ENCODE results near the gene PTK7.

Gene PTK7

DNA sequence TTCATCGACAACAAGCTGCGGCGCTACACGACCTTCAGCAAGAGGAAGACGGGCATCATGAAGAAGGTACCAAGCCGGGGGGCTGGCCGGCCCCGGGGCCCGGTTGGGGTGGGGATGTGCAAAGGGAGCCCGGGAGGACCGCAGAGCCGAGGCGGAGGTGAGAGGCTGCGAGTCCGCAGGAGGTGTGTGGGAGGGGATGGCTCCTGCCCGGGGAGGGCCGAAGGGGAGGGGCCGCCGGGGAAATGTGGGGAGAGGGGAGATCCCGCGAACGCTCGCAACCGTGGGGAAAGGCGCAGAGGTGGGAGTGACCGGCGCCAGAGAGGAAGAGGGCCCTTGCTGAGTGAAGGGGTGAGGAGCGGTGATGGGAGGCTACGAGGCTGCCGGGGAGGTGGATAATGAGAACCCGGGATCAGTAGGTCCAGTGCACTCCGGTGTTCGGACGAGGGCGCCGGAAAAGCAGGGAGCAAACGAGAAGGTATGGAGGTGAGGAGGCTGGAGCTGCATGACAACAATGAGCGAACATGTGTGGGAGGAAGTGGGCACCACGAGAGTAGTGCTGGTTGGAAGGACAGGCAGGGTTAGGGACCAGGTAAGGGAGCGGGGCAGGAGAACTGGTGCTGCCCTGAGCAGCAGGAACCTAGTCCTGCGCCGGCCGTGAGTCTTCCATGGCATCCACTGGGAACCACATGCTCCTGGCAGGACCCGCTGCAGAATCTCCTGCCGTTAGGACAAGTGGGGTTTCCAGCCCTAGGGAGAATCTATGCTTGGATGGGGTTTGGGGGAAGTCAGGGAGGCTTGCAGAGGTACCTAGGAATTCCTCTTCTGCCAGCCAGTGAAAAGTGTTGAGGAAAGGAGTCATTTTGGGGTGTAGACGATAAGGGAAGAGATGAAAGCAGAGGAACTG is 96.2 kb downstream of the PTK7 start:
- Histone ChIP-seq H3K36me3 (ENCODE audit: control insufficient read depth, insufficient read depth, low read length) (peaks cover 12% of the 10 kb centered on the region), H3K4me1 (ENCODE audit: control insufficient read depth, insufficient read depth, low read length) (peaks cover 10% of the 10 kb centered on the region), H3K27me3 (ENCODE audit: control insufficient read depth, insufficient read depth, low read length) (peaks cover 10% of the 10 kb centered on the region), H3K4me3 (ENCODE audit: low read depth, low read length) (peak overlapping the region; percentile 91), H3K9ac (ENCODE audit: low read depth, low read length) (peak overlapping the region; percentile 65), H3K9me3 (ENCODE audit: control insufficient read depth, insufficient read depth, low read length) (no peaks in the 10 kb centered on the region)

DNA sequence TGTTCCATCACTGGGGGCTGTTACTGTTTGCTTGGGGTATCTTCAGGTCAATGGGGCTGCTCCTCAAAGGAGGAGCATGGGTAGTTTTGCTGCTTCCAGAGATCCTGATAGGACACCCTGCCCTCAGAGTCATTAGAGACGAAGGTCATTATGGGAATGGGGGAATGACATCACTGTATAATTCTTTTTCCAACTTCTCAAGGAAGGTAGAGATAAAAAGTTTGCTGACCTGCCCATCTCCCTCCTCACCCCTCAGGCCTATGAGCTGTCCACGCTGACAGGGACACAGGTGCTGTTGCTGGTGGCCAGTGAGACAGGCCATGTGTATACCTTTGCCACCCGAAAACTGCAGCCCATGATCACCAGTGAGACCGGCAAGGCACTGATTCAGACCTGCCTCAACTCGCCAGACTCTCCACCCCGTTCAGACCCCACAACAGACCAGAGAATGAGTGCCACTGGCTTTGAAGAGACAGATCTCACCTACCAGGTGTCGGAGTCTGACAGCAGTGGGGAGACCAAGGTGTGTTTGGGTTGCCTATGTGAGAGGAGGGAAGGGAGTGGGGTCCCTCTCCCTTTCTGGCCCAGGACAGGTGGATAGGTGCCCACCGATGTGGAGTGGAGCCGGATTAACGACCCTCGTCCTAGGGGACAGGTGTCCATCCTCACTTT is 97.6 kb downstream of the PTK7 start:
- Histone ChIP-seq H3K9me3 (ENCODE audit: control insufficient read depth, insufficient read depth, low read length) (no peaks in the 10 kb centered on the region), H3K27me3 (ENCODE audit: control insufficient read depth, insufficient read depth, low read length) (peaks cover 10% of the 10 kb centered on the region), H3K4me3 (ENCODE audit: low read depth, low read length) (peak overlapping the region; percentile 42), H3K9ac (ENCODE audit: low read depth, low read length) (no peak overlapping the region), H3K36me3 (ENCODE audit: control insufficient read depth, insufficient read depth, low read length) (peaks cover 22% of the 10 kb centered on the region), H3K4me1 (ENCODE audit: control insufficient read depth, insufficient read depth, low read length) (peaks cover 10% of the 10 kb centered on the region)

DNA sequence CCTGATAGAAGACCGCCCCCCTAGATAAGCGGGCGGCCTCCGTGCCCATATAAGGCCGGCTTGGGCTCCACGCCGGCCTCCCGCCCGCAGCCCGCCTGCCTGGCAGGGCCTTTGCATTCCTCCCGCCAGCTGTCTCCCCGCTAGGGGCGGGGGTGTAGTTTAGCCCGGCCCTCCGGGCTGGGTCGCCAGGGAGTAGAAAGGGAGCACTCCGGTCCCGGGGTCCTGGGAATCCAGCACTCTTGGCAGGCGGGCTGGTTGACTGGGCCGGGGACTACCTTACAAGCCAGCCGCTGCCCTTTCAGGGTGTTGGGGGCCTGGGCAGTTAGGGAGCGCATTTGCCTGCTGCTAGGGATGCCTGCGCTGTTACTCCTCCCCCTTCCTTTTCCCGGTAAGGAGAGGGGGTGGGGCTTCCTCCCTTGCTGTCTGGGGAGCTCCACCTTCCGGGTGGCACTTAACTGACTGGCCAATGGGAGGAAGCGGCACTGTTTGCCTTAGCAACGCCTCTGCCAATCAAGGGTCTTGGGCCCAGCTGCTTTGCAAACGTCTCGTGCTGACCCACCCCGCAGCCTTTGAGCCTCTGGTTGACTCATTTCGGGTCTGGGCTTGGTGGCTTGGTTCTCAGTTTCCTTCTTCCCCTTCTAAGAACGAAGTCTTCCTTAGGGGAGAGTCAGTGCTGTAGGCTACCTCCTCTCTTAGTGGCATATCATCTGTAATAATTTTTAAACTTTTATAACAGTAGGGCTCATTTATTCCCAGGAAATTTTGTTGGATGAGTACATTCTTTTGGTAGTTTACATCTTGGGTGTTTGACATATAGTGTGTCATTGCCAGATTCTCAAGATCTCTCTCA is 98.4 kb downstream of the PTK7 start:
- Histone ChIP-seq H3K27me3 (ENCODE audit: control insufficient read depth, insufficient read depth, low read length) (peaks cover 10% of the 10 kb centered on the region), H3K36me3 (ENCODE audit: control insufficient read depth, insufficient read depth, low read length) (peaks cover 29% of the 10 kb centered on the region), H3K9ac (ENCODE audit: low read depth, low read length) (no peak overlapping the region), H3K4me3 (ENCODE audit: low read depth, low read length) (peak overlapping the region; percentile 42), H3K9me3 (ENCODE audit: control insufficient read depth, insufficient read depth, low read length) (no peaks in the 10 kb centered on the region), H3K4me1 (ENCODE audit: control insufficient read depth, insufficient read depth, low read length) (peaks cover 10% of the 10 kb centered on the region)

DNA sequence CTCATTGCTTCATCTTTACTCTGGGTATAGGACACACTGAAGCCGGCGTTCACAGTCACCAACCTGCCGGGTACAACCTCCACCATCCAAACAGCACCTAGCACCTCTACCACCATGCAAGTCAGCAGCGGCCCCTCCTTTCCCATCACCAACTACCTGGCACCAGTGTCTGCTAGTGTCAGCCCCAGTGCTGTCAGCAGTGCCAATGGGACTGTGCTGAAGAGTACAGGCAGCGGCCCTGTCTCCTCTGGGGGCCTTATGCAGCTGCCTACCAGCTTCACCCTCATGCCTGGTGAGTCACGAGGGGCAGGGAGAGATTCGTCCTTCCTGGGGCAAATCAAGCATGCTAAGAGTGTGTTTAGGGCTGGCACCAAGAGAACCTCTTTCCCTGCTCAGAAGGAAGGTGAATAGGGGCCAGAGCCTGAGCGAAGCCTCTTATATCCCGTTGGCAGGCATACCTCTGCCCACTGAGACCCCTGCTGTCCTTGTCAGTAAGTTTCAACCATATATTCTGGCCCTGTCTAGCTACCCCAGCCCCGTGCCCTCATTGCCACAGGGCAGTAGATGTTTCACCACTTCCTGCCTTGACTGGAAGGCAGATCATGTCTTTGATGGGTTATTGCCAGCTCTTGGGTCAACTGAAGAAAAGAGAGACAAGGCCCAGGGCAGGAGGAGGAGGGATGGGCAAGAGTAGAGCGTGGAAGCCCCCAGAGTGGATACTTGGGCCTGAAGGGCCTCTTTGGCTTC is 99.7 kb downstream of the PTK7 start:
- Histone ChIP-seq H3K4me3 (ENCODE audit: low read depth, low read length) (no peak overlapping the region), H3K27me3 (ENCODE audit: control insufficient read depth, insufficient read depth, low read length) (peaks cover 10% of the 10 kb centered on the region), H3K4me1 (ENCODE audit: control insufficient read depth, insufficient read depth, low read length) (peaks cover 10% of the 10 kb centered on the region), H3K36me3 (ENCODE audit: control insufficient read depth, insufficient read depth, low read length) (peaks cover 29% of the 10 kb centered on the region), H3K9me3 (ENCODE audit: control insufficient read depth, insufficient read depth, low read length) (no peaks in the 10 kb centered on the region), H3K9ac (ENCODE audit: low read depth, low read length) (no peak overlapping the region)

DNA sequence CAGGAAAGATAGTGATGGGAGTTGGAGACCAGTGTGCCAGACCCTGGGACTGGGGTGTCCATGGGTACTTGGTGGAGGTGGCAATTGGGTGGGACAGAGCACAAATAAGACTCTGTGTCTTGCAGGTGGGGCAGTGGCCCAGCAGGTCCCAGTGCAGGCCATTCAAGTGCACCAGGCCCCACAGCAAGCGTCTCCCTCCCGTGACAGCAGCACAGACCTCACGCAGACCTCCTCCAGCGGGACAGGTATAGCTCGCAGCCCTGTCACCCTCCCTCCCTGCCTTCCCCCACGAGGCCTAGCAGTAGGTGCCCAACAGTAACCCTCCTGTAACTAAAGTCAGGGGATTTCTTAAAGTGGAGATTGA is 100.3 kb downstream of the PTK7 start:
- Histone ChIP-seq H3K4me3 (ENCODE audit: low read depth, low read length) (no peak overlapping the region), H3K36me3 (ENCODE audit: control insufficient read depth, insufficient read depth, low read length) (peaks cover 29% of the 10 kb centered on the region), H3K9ac (ENCODE audit: low read depth, low read length) (no peak overlapping the region), H3K4me1 (ENCODE audit: control insufficient read depth, insufficient read depth, low read length) (peaks cover 12% of the 10 kb centered on the region), H3K27me3 (ENCODE audit: control insufficient read depth, insufficient read depth, low read length) (peaks cover 10% of the 10 kb centered on the region), H3K9me3 (ENCODE audit: control insufficient read depth, insufficient read depth, low read length) (no peaks in the 10 kb centered on the region)

DNA sequence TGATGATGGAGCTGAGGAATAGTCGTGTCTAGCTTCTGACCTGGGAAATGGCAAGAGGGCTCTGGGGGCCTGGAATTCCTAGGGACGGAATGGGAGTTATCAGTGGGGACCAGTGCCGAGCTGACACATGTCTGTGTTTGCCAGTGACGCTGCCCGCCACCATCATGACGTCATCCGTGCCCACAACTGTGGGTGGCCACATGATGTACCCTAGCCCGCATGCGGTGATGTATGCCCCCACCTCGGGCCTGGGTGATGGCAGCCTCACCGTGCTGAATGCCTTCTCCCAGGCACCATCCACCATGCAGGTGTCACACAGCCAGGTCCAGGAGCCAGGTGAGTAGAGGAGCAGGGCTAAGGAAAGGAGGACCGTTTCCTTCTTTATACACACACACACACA is 102.0 kb downstream of the PTK7 start:
- peaks cover 13% of the 10 kb centered on the region for H3K4me1 ChIP-seq (ENCODE audit: control insufficient read depth, insufficient read depth, low read length)
- H3K4me3 ChIP-seq (ENCODE audit: low read depth, low read length): no peak overlapping the region
- no peaks in the 10 kb centered on the region for H3K9me3 ChIP-seq (ENCODE audit: control insufficient read depth, insufficient read depth, low read length)
- peaks cover 29% of the 10 kb centered on the region for H3K36me3 ChIP-seq (ENCODE audit: control insufficient read depth, insufficient read depth, low read length)
- peaks cover 2% of the 10 kb centered on the region for H3K27me3 ChIP-seq (ENCODE audit: control insufficient read depth, insufficient read depth, low read length)
- H3K9ac ChIP-seq (ENCODE audit: low read depth, low read length): no peak overlapping the region

DNA sequence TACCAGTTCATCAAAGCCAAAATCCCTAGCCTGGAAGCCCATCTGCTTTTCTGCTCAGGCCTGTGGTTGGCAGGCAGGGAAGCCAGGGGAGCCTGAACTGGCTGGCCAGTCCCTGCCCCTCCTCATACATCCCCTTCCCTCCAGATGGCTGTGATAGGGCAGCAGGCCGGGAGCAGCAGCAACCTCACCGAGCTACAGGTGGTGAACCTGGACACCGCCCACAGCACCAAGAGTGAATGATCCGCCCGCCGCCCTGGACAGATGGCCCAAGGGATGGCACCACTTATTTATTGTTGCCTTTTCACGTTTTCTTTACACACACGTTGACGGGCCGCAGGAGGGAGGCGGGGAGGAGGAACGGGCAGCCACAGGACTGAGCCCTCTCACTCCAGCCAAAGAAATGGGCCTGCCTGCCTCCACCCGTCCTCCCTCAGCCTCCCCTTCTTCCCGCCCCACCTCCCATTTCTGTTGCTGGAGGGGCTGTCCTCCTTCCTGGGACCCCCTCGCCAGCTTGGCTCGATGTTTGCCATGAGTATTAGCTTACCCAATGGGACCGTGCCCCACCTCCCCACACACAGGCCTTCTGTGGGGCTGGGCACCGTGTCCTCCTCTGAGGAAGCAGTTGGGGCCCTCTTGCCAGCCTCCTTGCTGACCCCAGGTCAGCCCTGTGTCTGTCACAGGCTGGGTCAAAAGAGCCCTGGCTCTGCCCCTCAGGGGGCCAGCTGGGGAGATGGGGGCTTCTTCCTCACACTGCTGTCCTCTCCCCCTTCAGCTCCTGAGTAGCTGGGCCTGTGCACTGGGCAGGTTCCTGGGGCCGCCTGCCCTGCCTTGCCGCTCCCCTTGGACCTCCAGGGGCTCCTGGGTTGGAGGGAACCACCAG is 103.1 kb downstream of the PTK7 start:
- H3K4me1 ChIP-seq (ENCODE audit: control insufficient read depth, insufficient read depth, low read length): peaks cover 8% of the 10 kb centered on the region
- H3K27me3 ChIP-seq (ENCODE audit: control insufficient read depth, insufficient read depth, low read length): no peaks in the 10 kb centered on the region
- no peak overlapping the region for H3K4me3 ChIP-seq (ENCODE audit: low read depth, low read length)
- no peak overlapping the region for H3K9ac ChIP-seq (ENCODE audit: low read depth, low read length)
- H3K36me3 ChIP-seq (ENCODE audit: control insufficient read depth, insufficient read depth, low read length): peaks cover 30% of the 10 kb centered on the region
- H3K9me3 ChIP-seq (ENCODE audit: control insufficient read depth, insufficient read depth, low read length): no peaks in the 10 kb centered on the region

DNA sequence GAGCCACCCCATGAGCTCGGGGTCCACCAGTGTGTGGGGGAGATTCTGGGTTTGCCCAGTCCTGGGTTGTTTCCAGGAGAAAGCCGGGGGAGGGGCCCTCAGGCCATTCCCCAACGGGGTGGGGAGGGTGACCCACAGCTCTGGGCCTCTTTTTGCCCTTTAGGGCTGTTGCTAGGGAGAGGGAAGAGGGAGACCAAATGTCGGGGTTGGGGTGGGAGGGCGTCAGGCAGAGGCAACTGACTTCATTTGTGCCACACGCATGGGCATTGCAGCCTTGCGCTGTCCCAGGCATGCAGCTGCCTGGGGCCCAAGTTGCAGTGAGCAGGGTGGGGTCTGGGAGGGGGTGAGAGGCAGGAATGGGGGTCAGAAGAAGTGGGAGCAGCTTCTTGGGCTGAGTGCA is 103.9 kb downstream of the PTK7 start:
- Histone ChIP-seq H3K27me3 (ENCODE audit: control insufficient read depth, insufficient read depth, low read length) (no peaks in the 10 kb centered on the region), H3K4me3 (ENCODE audit: low read depth, low read length) (no peak overlapping the region), H3K9ac (ENCODE audit: low read depth, low read length) (no peak overlapping the region), H3K4me1 (ENCODE audit: control insufficient read depth, insufficient read depth, low read length) (peaks cover 4% of the 10 kb centered on the region), H3K9me3 (ENCODE audit: control insufficient read depth, insufficient read depth, low read length) (no peaks in the 10 kb centered on the region), H3K36me3 (ENCODE audit: control insufficient read depth, insufficient read depth, low read length) (peaks cover 36% of the 10 kb centered on the region)

DNA sequence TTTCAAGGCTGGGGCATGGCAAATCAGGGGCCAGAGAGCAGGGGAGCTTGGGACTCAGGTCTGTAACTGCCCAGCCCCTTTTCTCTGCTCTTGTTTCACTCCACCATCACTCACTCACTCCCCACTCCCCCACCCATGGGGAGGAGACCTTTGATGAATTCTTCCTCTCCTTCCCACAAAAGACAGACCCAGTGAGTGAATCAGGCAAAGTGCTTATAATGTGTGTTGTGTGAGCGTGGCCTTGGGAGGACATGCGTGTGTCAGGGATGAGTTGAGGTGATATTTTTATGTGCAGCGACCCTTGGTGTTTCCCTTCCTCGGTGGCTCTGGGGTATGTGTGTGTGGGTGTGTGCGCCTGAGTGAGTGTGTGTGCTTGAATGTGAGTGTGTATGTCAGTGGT is 104.9 kb downstream of the PTK7 start:
- Histone ChIP-seq H3K27me3 (ENCODE audit: control insufficient read depth, insufficient read depth, low read length) (no peaks in the 10 kb centered on the region), H3K4me1 (ENCODE audit: control insufficient read depth, insufficient read depth, low read length) (peaks cover 3% of the 10 kb centered on the region), H3K9ac (ENCODE audit: low read depth, low read length) (no peak overlapping the region), H3K36me3 (ENCODE audit: control insufficient read depth, insufficient read depth, low read length) (peaks cover 29% of the 10 kb centered on the region), H3K9me3 (ENCODE audit: control insufficient read depth, insufficient read depth, low read length) (no peaks in the 10 kb centered on the region), H3K4me3 (ENCODE audit: low read depth, low read length) (peak overlapping the region; percentile 84)

DNA sequence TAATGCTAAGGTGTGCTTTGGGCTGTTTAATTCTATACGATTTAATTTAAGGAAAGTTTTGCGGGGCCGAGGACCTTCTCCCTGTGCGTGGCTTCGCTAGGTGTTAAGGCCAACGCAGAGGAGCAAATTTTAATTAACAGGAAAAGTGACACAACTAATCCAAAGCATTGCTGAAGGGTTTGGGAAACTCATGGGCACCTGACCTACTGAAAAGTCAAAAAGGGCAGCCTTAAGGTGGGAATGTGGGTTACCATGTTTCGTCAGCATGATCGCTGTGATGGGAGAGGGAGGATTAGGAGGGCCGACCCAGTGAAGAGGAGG is 105.5 kb downstream of the PTK7 start:
- H3K9ac ChIP-seq (ENCODE audit: low read depth, low read length): peak overlapping the region; percentile 73
- peak overlapping the region; percentile 84 for H3K4me3 ChIP-seq (ENCODE audit: low read depth, low read length)
- H3K9me3 ChIP-seq (ENCODE audit: control insufficient read depth, insufficient read depth, low read length): no peaks in the 10 kb centered on the region
- H3K36me3 ChIP-seq (ENCODE audit: control insufficient read depth, insufficient read depth, low read length): peaks cover 25% of the 10 kb centered on the region
- no peaks in the 10 kb centered on the region for H3K27me3 ChIP-seq (ENCODE audit: control insufficient read depth, insufficient read depth, low read length)
- H3K4me1 ChIP-seq (ENCODE audit: control insufficient read depth, insufficient read depth, low read length): peaks cover 3% of the 10 kb centered on the region
